Spleen (tissue), 11 donors: ENCODE measurements around the gene TNFSF4. TPM values are rescaled to one million over a fixed set of nuclear protein-coding genes. Genes with fewer than 3 reads are reported as not detected.

Source experiments
- DNase-seq: peaks from one replicate; pipeline ENCODE4 v3.0.0-alpha.2; 2020
- H3K27ac ChIP-seq, 8 donors: fragments of 200-600 bp; sonication (generic) in 7 of 8; 1 replicate in 4 of 8; 2 replicates in 4 of 8; pipeline versions ENCODE4 v1.5.0 to v1.8.0; 2016 to 2021; ENCODE audit warnings: inconsistent platforms in 4 of 8, mild to moderate bottlenecking in 4 of 8, moderate library complexity in 1 of 8
- H3K27me3 ChIP-seq, 7 donors: fragments of 200-600 bp; sonication (generic) in 6 of 7; replicated peaks in 1 of 7; 1 replicate in 4 of 7; 2 replicates in 3 of 7; pipeline versions ENCODE4 v1.5.0 to v1.8.0; 2016 to 2021; ENCODE audit warnings: inconsistent platforms in 3 of 7, mild to moderate bottlenecking in 1 of 7
- H3K36me3 ChIP-seq, 6 donors: fragments of 200-600 bp; sonication (generic) in 5 of 6; 1 replicate in 4 of 6; 2 replicates in 2 of 6; pipeline versions ENCODE4 v1.5.0 to v1.8.0; 2016 to 2021; ENCODE audit warnings: inconsistent platforms in 2 of 6
- H3K4me1 ChIP-seq, 6 donors: fragments of 200-600 bp; sonication (generic) in 5 of 6; 1 replicate in 3 of 6; 2 replicates in 3 of 6; pipeline versions ENCODE4 v1.5.0 to v1.8.0; 2016 to 2021; ENCODE audit warnings: inconsistent platforms in 3 of 6
- H3K4me3 ChIP-seq, 8 donors: fragments of 200-600 bp; sonication (generic) in 7 of 8; 1 replicate in 4 of 8; 2 replicates in 4 of 8; pipeline versions ENCODE4 v1.5.0 to v1.8.0; 2016 to 2021; ENCODE audit warnings: inconsistent platforms in 4 of 8, mild to moderate bottlenecking in 4 of 8, moderate library complexity in 2 of 8
- H3K9me3 ChIP-seq, 8 donors: fragments of 200-600 bp; sonication (generic) in 7 of 8; 1 replicate in 4 of 8; 2 replicates in 4 of 8; pipeline versions ENCODE4 v1.5.0 to v1.8.0; 2016 to 2021; ENCODE audit warnings: inconsistent platforms in 4 of 8
- CTCF ChIP-seq, 11 experiments: fragments of 200-600 bp in 7 of 11; fragments of 450-650 bp in 4 of 11; sonication (generic) in 4 of 11; IDR thresholded peaks in 8 of 11; conservative IDR thresholded peaks in 3 of 11; 1 replicate in 7 of 11; 2 replicates in 4 of 11; pipeline versions ENCODE4 v1.4.0 to v1.8.0; 2016 to 2021; ENCODE audit warnings: antibody characterized with exemption in 11 of 11, inconsistent platforms in 4 of 11, mild to moderate bottlenecking in 1 of 11
- POLR2A ChIP-seq, 3 donors: fragments of 450-650 bp; IDR thresholded peaks; one replicate each; pipeline ENCODE4 v1.5.1; 2017; ENCODE audit warnings: antibody characterized with exemption in 3 of 3, mild to moderate bottlenecking in 1 of 3
- POLR2AphosphoS5 ChIP-seq, 3 donors: sonication (generic); formaldehyde crosslinking; IDR thresholded peaks; one replicate each; pipeline ENCODE4 v1.5.1; 2017; ENCODE audit warnings: antibody characterized with exemption in 3 of 3
- WGBS, 5 donors: extraction: QIAGEN DNeasy Blood & Tissue Kit in 3 of 5; methylation state at CpG; one replicate each; pipeline versions ENCODE4 v1.1.5 to v1.1.7; 2013 to 2018; 5-methylcytosine and 5-hydroxymethylcytosine counted together
- intact Hi-C: fragments of 100-400 bp; cut with DNase I; formaldehyde crosslinking; loops from one replicate; pipeline ENCODE4 v1.15.0; 2023; ENCODE audit warnings: low total_unique reads
- polyA plus RNA-seq, 3 donors: library from polyadenylated mRNA; stranded (reverse); fragments of 200-250 nt; gene quantifications; one replicate each; pipeline ENCODE4 v1.2.1, GENCODE V29; 2013
- total RNA-seq, 7 donors: library from RNA; depleted of rRNA in 3 of 7; stranded (reverse); fragments of >200 nt in 3 of 7; fragmentation: NEBNext Ultra II Directional in 4 of 7; extraction: Animal tissue kit (Norgen Biotek cat#: 25700) in 4 of 7; gene quantifications; one replicate each; pipeline versions ENCODE4 v1.1.0 to v1.2.1, GENCODE V29; 2016 to 2021
- donor health status: healthy with polysubstance abuse.
- donor health status: DM: no; HTN: no; CAD: no; lungs with moderate emphysema.
- donor health status: DM: no; HTN: no; CAD: no.
- donor health status: Bipolar disorder and iron deficiency.
- donor health status: healthy.
- donor health status: DM: no; HTN: no; CAD: no.
- donor health status: DM: yes; HTN: yes; CAD: no.

TNFSF4 gene
- total and polyA plus RNA-seq, 10 donors, result 1.4 to 11.0 (median 4.8) TPM

GRCh38 chr1:173249349-173249748, 42.2 kb upstream of the TNFSF4 start:
- no peak for TF ChIP-seq POLR2AphosphoS5 (IDR thresholded peaks at IDR 0.05)
- no peak for TF ChIP-seq POLR2A (IDR thresholded peaks at IDR 0.05)
- no peak for TF ChIP-seq CTCF (IDR thresholded peaks at IDR 0.05 in 8 of 11, conservative IDR thresholded peaks at IDR 0.05 in 3 of 11)
- H3K27ac ChIP-seq, result no peak overlapping the region
- intact Hi-C loops, result no loop called here
- no peaks in the 10 kb centered on the region for H3K36me3 ChIP-seq
- no peak for DNase-seq
- H3K4me3 ChIP-seq, result no peak overlapping the region
- H3K4me1 ChIP-seq, result no peaks in the 10 kb centered on the region
- H3K9me3 ChIP-seq, result no peaks in the 10 kb centered on the region
- no peaks in the 10 kb centered on the region for H3K27me3 ChIP-seq

- no peaks in the 10 kb centered on the region for H3K36me3 ChIP-seq
- H3K27ac ChIP-seq, result no peak overlapping the region
- WGBS, 5 donors, result 84 to 89% (median 88%) methylated on average over 6 of the region's 6 CpGs
- no peak overlapping the region for H3K4me3 ChIP-seq
- H3K4me1 ChIP-seq, result no peaks in the 10 kb centered on the region
- H3K27me3 ChIP-seq, result no peaks in the 10 kb centered on the region
- DNase-seq, result no peak
- TF ChIP-seq CTCF (IDR thresholded peaks at IDR 0.05 in 8 of 11, conservative IDR thresholded peaks at IDR 0.05 in 3 of 11) (no peak), POLR2A (IDR thresholded peaks at IDR 0.05) (no peak), POLR2AphosphoS5 (IDR thresholded peaks at IDR 0.05) (no peak)
- peaks cover 0 to 8% (median 6%) of the 10 kb centered on the region in 8 donors for H3K9me3 ChIP-seq
- intact Hi-C loops, result no loop called here
These were observed 41.3 kb upstream of the TNFSF4 start for GRCh38 chr1:173248247-173248940.

- no peak overlapping the region for H3K4me3 ChIP-seq
- no peaks in the 10 kb centered on the region for H3K36me3 ChIP-seq
- intact Hi-C loops, result no loop called here
- TF ChIP-seq POLR2A (IDR thresholded peaks at IDR 0.05) (no peak), POLR2AphosphoS5 (IDR thresholded peaks at IDR 0.05) (no peak), CTCF (IDR thresholded peaks at IDR 0.05 in 8 of 11, conservative IDR thresholded peaks at IDR 0.05 in 3 of 11) (no peak)
- H3K27me3 ChIP-seq, result no peaks in the 10 kb centered on the region
- no peak for DNase-seq
- peaks cover 0 to 27% (median 14%) of the 10 kb centered on the region in 8 donors for H3K9me3 ChIP-seq
- H3K4me1 ChIP-seq, result peaks cover 0 to 5% (median 0%) of the 10 kb centered on the region in 6 donors
- no peak overlapping the region for H3K27ac ChIP-seq
These were observed 38.8 kb upstream of the TNFSF4 start for GRCh38 chr1:173245892-173246291.

GRCh38 chr1:173243300-173243699, 36.2 kb upstream of the TNFSF4 start:
- Histone ChIP-seq H3K27me3 (no peaks in the 10 kb centered on the region), H3K4me1 (peaks cover 0 to 5% (median 0%) of the 10 kb centered on the region in 6 donors), H3K27ac (no peak overlapping the region), H3K9me3 (peaks cover 0 to 38% (median 25%) of the 10 kb centered on the region in 8 donors), H3K36me3 (no peaks in the 10 kb centered on the region), H3K4me3 (no peak overlapping the region)
- WGBS, 5 donors, result 93 to 99% (median 97%) methylated on average over 1 of the region's 1 CpG
- TF ChIP-seq CTCF (IDR thresholded peaks at IDR 0.05 in 8 of 11, conservative IDR thresholded peaks at IDR 0.05 in 3 of 11), result no peak
- TF ChIP-seq POLR2AphosphoS5 (IDR thresholded peaks at IDR 0.05), result no peak
- no peak for TF ChIP-seq POLR2A (IDR thresholded peaks at IDR 0.05)
- no peak for DNase-seq
- intact Hi-C loops, result no loop called here
